NT2/D1 (cell line): ENCODE results near the gene OR51E2.

ENCODE experiments used
- SUZ12 ChIP-seq: IDR thresholded peaks from 2 replicates; pipeline ENCODE4 v1.6.1; 2011; ENCODE audit not compliant: insufficient read length, insufficient read depth; ENCODE audit errors: extremely low read depth
- YY1 ChIP-seq: IDR thresholded peaks from 2 replicates; pipeline ENCODE4 v1.6.1; 2011; ENCODE audit not compliant: insufficient read length, insufficient read depth
- ZNF274 ChIP-seq: IDR thresholded peaks from 2 replicates; pipeline ENCODE4 v1.6.1; 2011; ENCODE audit warnings: mild to moderate bottlenecking, low read depth, low read length

DNA sequence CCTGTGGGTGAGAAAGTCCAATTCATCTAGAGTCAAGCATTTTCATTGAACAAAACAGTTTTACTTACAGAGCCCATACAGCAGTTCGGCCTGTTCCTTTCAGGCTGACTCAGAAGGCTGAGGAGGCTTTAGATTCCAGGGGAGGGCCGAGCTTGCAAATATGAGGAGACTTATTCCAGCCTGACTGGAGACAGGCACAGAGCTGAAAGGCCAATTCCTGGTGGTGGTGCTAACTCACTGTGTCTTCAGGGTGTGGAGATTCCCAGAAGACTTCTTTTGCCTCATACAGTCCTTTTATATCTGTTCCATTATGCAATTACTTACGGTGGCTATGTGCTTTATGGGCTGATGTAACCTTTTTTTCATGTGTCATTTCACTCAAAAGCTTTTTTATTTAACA lies at the start of gene OR51E2:
- TF ChIP-seq YY1 = no peak
- no peak for TF ChIP-seq SUZ12
- no peak for TF ChIP-seq ZNF274
